Skin of body (tissue), 2 donors: ENCODE data around the gene TBCC. TPM values are rescaled to one million over a fixed set of nuclear protein-coding genes. Genes with fewer than 3 reads are reported as not detected.
"Not testable (repeated sequence)": the region's sequence is repeated elsewhere in the genome, so short reads cannot be mapped to it uniquely, and the experiment has no call there.

Experiments
- DNase-seq: peaks from one replicate; lab custom pipeline; 2025; lab: John Stamatoyannopoulos, UW
- total RNA-seq: library from RNA; depleted of rRNA; stranded (reverse); fragments of >200 nt; gene quantifications from one replicate; pipeline ENCODE4 v1.2.3, GENCODE V29; 2014

The TBCC gene
- total RNA-seq, 1 donor from 2014 or later: 20.8 TPM

GRCh38 chr6:42733867-42734481, 11.9 kb downstream of the TBCC start:
- DNase-seq: not testable (repeated sequence)

- no peak for DNase-seq
Measured at GRCh38 chr6:42729731-42730130, 16.2 kb downstream of the TBCC start.

- no peak for DNase-seq
Measured at GRCh38 chr6:42727627-42728026, 18.3 kb downstream of the TBCC start.

GRCh38 chr6:42727087-42727611, 18.8 kb downstream of the TBCC start:
- no peak for DNase-seq

- peak; percentile 81 for DNase-seq
Measured at GRCh38 chr6:42726485-42727086, 19.3 kb downstream of the TBCC start.

- DNase-seq: no peak
Measured at GRCh38 chr6:42726026-42726425, 19.9 kb downstream of the TBCC start.

GRCh38 chr6:42724825-42725224, 21.1 kb downstream of the TBCC start:
- no peak for DNase-seq

- no peak for DNase-seq
Measured at GRCh38 chr6:42722497-42722896, 23.4 kb downstream of the TBCC start, which contains the start of gene PRPH2. Gene PRPH2, minus strand, starts transcription at chr6:42722597. Its CDS starts 263 bp downstream, at chr6:42722334.

GRCh38 chr6:42720739-42721138, 25.2 kb downstream of the TBCC start:
- no peak for DNase-seq

GRCh38 chr6:42715871-42716270, 30.0 kb downstream of the TBCC start:
- DNase-seq: no peak

GRCh38 chr6:42714098-42714761, 31.7 kb downstream of the TBCC start:
- DNase-seq: no peak

GRCh38 chr6:42711930-42712329, 34.0 kb downstream of the TBCC start:
- DNase-seq: no peak

- DNase-seq: no peak
Measured at GRCh38 chr6:42710316-42710715, 35.6 kb downstream of the TBCC start.

GRCh38 chr6:42709871-42710270, 36.0 kb downstream of the TBCC start:
- DNase-seq: no peak

GRCh38 chr6:42708096-42708495, 37.8 kb downstream of the TBCC start:
- no peak for DNase-seq

GRCh38 chr6:42707595-42707994, 38.3 kb downstream of the TBCC start:
- DNase-seq: no peak

- no peak for DNase-seq
Measured at GRCh38 chr6:42704937-42705374, 40.9 kb downstream of the TBCC start.

- DNase-seq: no peak
Measured at GRCh38 chr6:42704251-42704936, 41.5 kb downstream of the TBCC start.

- not testable (repeated sequence) for DNase-seq
Measured at GRCh38 chr6:42702786-42703185, 43.1 kb downstream of the TBCC start.

- DNase-seq: no peak
Measured at GRCh38 chr6:42702200-42702599, 43.7 kb downstream of the TBCC start.

GRCh38 chr6:42698217-42698616, 47.7 kb downstream of the TBCC start:
- no peak for DNase-seq

GRCh38 chr6:42697268-42697655, 48.6 kb downstream of the TBCC start:
- no peak for DNase-seq
